WTC11 (cell line): Measurements from ENCODE around the gene TEX11. TPM values are rescaled to one million over a fixed set of nuclear protein-coding genes. Genes with fewer than 3 reads are reported as not detected.

Source experiments
- ATAC-seq: fragments of 200-7000 bp; cut with Tn5 transposase; 2 replicates; pipeline ENCODE4 v1.10.0; 2021; ENCODE audit warnings: mild to moderate bottlenecking, moderate library complexity
- CTCF ChIA-PET: fragments of 300-600 bp; sonication (Branson Sonifier 250); formaldehyde crosslinking; loops from one replicate; lab custom pipeline; 2021; ENCODE audit warnings: antibody characterized with exemption; lab: Charles Lee
- POLR2A ChIA-PET: fragments of 350-600 bp; sonication (Branson Sonifier 250); formaldehyde crosslinking; loops from one replicate; lab custom pipeline; 2021; ENCODE audit warnings: antibody characterized with exemption; lab: Charles Lee
- DNase-seq: peaks from one replicate; pipeline ENCODE4 v3.0.0; 2021; ENCODE audit warnings: low spot score
- H3K27ac Mint-ChIP-seq: 2 replicates; pipeline ENCODE4 v1.8.0; 2021; ENCODE audit warnings: mixed read lengths
- H3K27me3 Mint-ChIP-seq: 2 replicates; pipeline ENCODE4 v1.8.0; 2021; ENCODE audit warnings: low read depth, mild to moderate bottlenecking, moderate library complexity, mixed read lengths
- H3K36me3 Mint-ChIP-seq: 2 replicates; pipeline ENCODE4 v1.8.0; 2021; ENCODE audit warnings: mixed read lengths
- H3K4me1 Mint-ChIP-seq: 2 replicates; pipeline ENCODE4 v1.8.0; 2022; ENCODE audit warnings: mixed read lengths
- H3K4me3 Mint-ChIP-seq: 2 replicates; pipeline ENCODE4 v1.8.0; 2021; ENCODE audit warnings: mild to moderate bottlenecking, moderate library complexity, mixed read lengths
- H3K9me3 Mint-ChIP-seq: 2 replicates; pipeline ENCODE4 v1.8.0; 2021; ENCODE audit warnings: mixed read lengths
- CREB1 ChIP-seq: sonication (generic); formaldehyde crosslinking; IDR thresholded peaks from 2 replicates; pipeline ENCODE4 v1.8.0; 2023; ENCODE audit warnings: mild to moderate bottlenecking, missing genetic modification reagents
- FOXJ3 ChIP-seq: sonication (generic); formaldehyde crosslinking; IDR thresholded peaks from 2 replicates; pipeline ENCODE4 v1.9.0; 2021; ENCODE audit warnings: missing genetic modification reagents, mild to moderate bottlenecking, borderline replicate concordance
- FOXK1 ChIP-seq: sonication (generic); formaldehyde crosslinking; IDR thresholded peaks from 2 replicates; pipeline ENCODE4 v1.8.0; 2022; ENCODE audit warnings: mild to moderate bottlenecking, moderate library complexity, missing genetic modification reagents
- GTF2I ChIP-seq: fragments of 250-450 bp; sonication (Bioruptor Pico); conservative IDR thresholded peaks from 2 replicates; pipeline ENCODE4 v1.4.0; 2021; ENCODE audit warnings: mild to moderate bottlenecking
- MXD4 ChIP-seq: fragments of 250-450 bp; sonication (Bioruptor Pico); IDR thresholded peaks from 2 replicates; pipeline ENCODE4 v1.8.0; 2021; ENCODE audit warnings: mild to moderate bottlenecking, moderate library complexity, borderline replicate concordance
- NFYB ChIP-seq: sonication (generic); formaldehyde crosslinking; conservative IDR thresholded peaks from 2 replicates; pipeline ENCODE4 v1.8.0; 2022; ENCODE audit warnings: low read depth, missing genetic modification reagents
- NR2C2 ChIP-seq: sonication (generic); formaldehyde crosslinking; IDR thresholded peaks from 2 replicates; pipeline ENCODE4 v1.8.0; 2022; ENCODE audit warnings: mild to moderate bottlenecking, missing genetic modification reagents
- NR3C1 ChIP-seq: sonication (generic); formaldehyde crosslinking; conservative IDR thresholded peaks from 2 replicates; pipeline ENCODE4 v1.8.1; 2023; ENCODE audit warnings: low read depth, mild to moderate bottlenecking, missing genetic modification reagents
- SMAD4 ChIP-seq: sonication (generic); formaldehyde crosslinking; IDR thresholded peaks from 2 replicates; pipeline ENCODE4 v1.8.0; 2022; ENCODE audit warnings: mild to moderate bottlenecking, missing genetic modification reagents
- TEAD4 ChIP-seq: sonication (generic); formaldehyde crosslinking; IDR thresholded peaks from 2 replicates; pipeline ENCODE4 v1.8.0; 2022; ENCODE audit warnings: mild to moderate bottlenecking, missing genetic modification reagents
- ZNF138 ChIP-seq: sonication (generic); formaldehyde crosslinking; conservative IDR thresholded peaks from 2 replicates; pipeline ENCODE4 v1.8.1; 2022; ENCODE audit warnings: mild to moderate bottlenecking, moderate library complexity, missing genetic modification reagents
- ZNF232 ChIP-seq: sonication (generic); formaldehyde crosslinking; IDR thresholded peaks from 2 replicates; pipeline ENCODE4 v1.8.0; 2022; ENCODE audit warnings: mild to moderate bottlenecking, missing genetic modification reagents
- ZNF671 ChIP-seq: fragments of 250-450 bp; sonication (Bioruptor Pico); IDR thresholded peaks from 2 replicates; pipeline ENCODE4 v1.8.0; 2021; ENCODE audit warnings: mild to moderate bottlenecking
- total RNA-seq: library from RNA; stranded (reverse); gene quantifications from 3 replicates; pipeline ENCODE4 v1.2.3, GENCODE V29; 2021
- TF ChIP-seq, protein P1 (sequence below): sonication (generic); formaldehyde crosslinking; IDR thresholded peaks from 2 replicates; pipeline ENCODE4 v1.8.0; 2022; ENCODE audit warnings: mild to moderate bottlenecking, missing genetic modification reagents
- TF ChIP-seq, protein P2 (sequence below): sonication (generic); formaldehyde crosslinking; IDR thresholded peaks from 2 replicates; pipeline ENCODE4 v1.8.0; 2022; ENCODE audit warnings: missing genetic modification reagents
- TF ChIP-seq, protein P3 (sequence below): sonication (generic); formaldehyde crosslinking; IDR thresholded peaks from 2 replicates; pipeline ENCODE4 v1.8.0; 2023; ENCODE audit warnings: mild to moderate bottlenecking, missing genetic modification reagents
- TF ChIP-seq, protein P4 (sequence below): sonication (generic); formaldehyde crosslinking; IDR thresholded peaks from 2 replicates; pipeline ENCODE4 v1.8.0; 2023; ENCODE audit warnings: missing genetic modification reagents, mild to moderate bottlenecking, borderline replicate concordance
- TF ChIP-seq, protein P5 (sequence below): sonication (generic); formaldehyde crosslinking; IDR thresholded peaks from 2 replicates; pipeline ENCODE4 v1.8.1; 2023; ENCODE audit warnings: mild to moderate bottlenecking, missing genetic modification reagents, moderate library complexity
- TF ChIP-seq, protein P6 (sequence below): fragments of 250-450 bp; sonication (Bioruptor Pico); IDR thresholded peaks from 2 replicates; pipeline ENCODE4 v1.9.0; 2021; ENCODE audit warnings: mild to moderate bottlenecking
- TF ChIP-seq, protein P7 (sequence below): sonication (generic); formaldehyde crosslinking; IDR thresholded peaks from 2 replicates; pipeline ENCODE4 v1.8.1; 2023; ENCODE audit warnings: mild to moderate bottlenecking, moderate library complexity, missing genetic modification reagents

TEX11 gene
- total RNA-seq, 1 experiment from 2014 or later = 0.31 TPM

DNA sequence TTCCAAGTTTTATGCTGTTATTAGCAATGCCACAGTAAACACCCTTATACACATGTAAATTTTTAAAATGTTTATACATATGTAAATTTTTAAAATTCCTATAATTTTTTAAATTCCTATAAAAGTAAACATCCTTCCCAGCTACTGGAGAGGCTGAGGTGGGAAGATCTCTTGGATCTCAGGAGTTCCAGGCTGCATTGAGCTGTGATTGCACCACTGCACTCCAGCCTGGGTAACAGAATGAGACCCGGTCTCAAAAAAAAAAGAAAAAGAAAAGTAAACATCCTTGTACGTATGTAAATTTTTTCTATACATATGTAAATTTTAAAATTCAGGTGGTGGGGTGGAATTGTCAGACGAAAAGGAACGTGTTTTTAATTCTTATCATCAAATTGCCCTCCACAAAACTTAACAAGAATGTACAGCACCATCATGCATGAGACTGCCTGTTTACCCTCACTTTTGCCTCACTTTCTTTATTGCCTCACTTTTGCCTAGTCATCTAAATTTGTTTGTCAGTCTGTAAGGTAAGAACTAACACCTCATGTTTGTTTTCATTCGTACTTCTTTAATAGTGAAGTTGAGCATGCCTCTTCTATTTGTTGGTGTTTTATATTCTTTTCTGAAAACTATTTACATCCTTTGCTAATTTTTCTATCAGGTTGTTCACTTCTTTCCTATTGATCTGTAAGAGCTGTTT is 14.4 kb upstream of the TEX11 start (continued):
- TF ChIP-seq, protein P1, sequence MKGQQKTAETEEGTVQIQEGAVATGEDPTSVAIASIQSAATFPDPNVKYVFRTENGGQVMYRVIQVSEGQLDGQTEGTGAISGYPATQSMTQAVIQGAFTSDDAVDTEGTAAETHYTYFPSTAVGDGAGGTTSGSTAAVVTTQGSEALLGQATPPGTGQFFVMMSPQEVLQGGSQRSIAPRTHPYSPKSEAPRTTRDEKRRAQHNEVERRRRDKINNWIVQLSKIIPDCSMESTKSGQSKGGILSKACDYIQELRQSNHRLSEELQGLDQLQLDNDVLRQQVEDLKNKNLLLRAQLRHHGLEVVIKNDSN (CRISPR knock-in tag) = no peak

DNA sequence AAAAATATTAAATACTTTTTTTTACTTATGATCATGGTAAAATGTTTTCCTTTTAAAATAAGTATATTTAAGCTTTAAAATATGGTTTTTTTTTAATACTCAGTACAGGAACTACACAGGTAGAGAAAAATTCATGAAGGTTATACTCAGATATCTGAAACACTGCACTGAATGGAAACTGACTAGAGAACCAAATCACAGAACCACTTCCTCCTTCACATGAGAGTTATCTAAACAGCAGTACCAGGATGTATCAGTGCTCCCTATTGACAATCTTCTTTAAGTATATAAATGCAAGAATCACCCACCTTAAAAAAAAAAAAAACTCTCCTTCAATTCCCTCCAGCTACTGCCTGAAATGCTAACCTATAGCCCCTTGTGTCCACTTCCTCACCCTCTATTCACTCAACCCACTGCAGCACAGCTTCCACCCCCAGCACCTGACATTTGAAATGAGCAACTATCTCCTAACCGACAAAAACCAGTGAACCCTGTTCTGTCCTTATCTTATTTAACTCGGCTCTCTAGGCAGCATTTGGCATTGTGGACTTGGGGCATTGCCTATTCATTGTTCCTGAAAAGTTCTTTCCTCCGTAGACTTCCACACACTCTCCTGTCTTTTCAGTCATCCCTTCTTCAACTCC is 13.3 kb upstream of the TEX11 start:
- no peak for DNase-seq
- H3K4me3 Mint-ChIP-seq = peak overlapping the region; percentile 51
- TF ChIP-seq, protein P2, sequence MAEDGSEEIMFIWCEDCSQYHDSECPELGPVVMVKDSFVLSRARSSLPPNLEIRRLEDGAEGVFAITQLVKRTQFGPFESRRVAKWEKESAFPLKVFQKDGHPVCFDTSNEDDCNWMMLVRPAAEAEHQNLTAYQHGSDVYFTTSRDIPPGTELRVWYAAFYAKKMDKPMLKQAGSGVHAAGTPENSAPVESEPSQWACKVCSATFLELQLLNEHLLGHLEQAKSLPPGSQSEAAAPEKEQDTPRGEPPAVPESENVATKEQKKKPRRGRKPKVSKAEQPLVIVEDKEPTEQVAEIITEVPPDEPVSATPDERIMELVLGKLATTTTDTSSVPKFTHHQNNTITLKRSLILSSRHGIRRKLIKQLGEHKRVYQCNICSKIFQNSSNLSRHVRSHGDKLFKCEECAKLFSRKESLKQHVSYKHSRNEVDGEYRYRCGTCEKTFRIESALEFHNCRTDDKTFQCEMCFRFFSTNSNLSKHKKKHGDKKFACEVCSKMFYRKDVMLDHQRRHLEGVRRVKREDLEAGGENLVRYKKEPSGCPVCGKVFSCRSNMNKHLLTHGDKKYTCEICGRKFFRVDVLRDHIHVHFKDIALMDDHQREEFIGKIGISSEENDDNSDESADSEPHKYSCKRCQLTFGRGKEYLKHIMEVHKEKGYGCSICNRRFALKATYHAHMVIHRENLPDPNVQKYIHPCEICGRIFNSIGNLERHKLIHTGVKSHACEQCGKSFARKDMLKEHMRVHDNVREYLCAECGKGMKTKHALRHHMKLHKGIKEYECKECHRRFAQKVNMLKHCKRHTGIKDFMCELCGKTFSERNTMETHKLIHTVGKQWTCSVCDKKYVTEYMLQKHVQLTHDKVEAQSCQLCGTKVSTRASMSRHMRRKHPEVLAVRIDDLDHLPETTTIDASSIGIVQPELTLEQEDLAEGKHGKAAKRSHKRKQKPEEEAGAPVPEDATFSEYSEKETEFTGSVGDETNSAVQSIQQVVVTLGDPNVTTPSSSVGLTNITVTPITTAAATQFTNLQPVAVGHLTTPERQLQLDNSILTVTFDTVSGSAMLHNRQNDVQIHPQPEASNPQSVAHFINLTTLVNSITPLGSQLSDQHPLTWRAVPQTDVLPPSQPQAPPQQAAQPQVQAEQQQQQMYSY (CRISPR knock-in tag) = no peak
- TF ChIP-seq ZNF138 (CRISPR knock-in tag) (no peak), TEAD4 (CRISPR knock-in tag) (no peak), MXD4 (CRISPR knock-in tag) (no peak), FOXK1 (CRISPR knock-in tag) (no peak), ZNF671 (CRISPR knock-in tag) (no peak), ZNF232 (no peak), GTF2I (no peak), NR2C2 (CRISPR knock-in tag) (no peak), SMAD4 (CRISPR knock-in tag) (no peak), FOXJ3 (CRISPR knock-in tag) (no peak), NFYB (no peak), NR3C1 (CRISPR knock-in tag) (no peak), CREB1 (CRISPR knock-in tag) (no peak)
- TF ChIP-seq, protein P3, sequence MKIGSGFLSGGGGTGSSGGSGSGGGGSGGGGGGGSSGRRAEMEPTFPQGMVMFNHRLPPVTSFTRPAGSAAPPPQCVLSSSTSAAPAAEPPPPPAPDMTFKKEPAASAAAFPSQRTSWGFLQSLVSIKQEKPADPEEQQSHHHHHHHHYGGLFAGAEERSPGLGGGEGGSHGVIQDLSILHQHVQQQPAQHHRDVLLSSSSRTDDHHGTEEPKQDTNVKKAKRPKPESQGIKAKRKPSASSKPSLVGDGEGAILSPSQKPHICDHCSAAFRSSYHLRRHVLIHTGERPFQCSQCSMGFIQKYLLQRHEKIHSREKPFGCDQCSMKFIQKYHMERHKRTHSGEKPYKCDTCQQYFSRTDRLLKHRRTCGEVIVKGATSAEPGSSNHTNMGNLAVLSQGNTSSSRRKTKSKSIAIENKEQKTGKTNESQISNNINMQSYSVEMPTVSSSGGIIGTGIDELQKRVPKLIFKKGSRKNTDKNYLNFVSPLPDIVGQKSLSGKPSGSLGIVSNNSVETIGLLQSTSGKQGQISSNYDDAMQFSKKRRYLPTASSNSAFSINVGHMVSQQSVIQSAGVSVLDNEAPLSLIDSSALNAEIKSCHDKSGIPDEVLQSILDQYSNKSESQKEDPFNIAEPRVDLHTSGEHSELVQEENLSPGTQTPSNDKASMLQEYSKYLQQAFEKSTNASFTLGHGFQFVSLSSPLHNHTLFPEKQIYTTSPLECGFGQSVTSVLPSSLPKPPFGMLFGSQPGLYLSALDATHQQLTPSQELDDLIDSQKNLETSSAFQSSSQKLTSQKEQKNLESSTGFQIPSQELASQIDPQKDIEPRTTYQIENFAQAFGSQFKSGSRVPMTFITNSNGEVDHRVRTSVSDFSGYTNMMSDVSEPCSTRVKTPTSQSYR (CRISPR knock-in tag) = no peak
- TF ChIP-seq, protein P4, sequence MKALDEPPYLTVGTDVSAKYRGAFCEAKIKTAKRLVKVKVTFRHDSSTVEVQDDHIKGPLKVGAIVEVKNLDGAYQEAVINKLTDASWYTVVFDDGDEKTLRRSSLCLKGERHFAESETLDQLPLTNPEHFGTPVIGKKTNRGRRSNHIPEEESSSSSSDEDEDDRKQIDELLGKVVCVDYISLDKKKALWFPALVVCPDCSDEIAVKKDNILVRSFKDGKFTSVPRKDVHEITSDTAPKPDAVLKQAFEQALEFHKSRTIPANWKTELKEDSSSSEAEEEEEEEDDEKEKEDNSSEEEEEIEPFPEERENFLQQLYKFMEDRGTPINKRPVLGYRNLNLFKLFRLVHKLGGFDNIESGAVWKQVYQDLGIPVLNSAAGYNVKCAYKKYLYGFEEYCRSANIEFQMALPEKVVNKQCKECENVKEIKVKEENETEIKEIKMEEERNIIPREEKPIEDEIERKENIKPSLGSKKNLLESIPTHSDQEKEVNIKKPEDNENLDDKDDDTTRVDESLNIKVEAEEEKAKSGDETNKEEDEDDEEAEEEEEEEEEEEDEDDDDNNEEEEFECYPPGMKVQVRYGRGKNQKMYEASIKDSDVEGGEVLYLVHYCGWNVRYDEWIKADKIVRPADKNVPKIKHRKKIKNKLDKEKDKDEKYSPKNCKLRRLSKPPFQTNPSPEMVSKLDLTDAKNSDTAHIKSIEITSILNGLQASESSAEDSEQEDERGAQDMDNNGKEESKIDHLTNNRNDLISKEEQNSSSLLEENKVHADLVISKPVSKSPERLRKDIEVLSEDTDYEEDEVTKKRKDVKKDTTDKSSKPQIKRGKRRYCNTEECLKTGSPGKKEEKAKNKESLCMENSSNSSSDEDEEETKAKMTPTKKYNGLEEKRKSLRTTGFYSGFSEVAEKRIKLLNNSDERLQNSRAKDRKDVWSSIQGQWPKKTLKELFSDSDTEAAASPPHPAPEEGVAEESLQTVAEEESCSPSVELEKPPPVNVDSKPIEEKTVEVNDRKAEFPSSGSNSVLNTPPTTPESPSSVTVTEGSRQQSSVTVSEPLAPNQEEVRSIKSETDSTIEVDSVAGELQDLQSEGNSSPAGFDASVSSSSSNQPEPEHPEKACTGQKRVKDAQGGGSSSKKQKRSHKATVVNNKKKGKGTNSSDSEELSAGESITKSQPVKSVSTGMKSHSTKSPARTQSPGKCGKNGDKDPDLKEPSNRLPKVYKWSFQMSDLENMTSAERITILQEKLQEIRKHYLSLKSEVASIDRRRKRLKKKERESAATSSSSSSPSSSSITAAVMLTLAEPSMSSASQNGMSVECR (CRISPR knock-in tag) = no peak
- TF ChIP-seq, protein P5, sequence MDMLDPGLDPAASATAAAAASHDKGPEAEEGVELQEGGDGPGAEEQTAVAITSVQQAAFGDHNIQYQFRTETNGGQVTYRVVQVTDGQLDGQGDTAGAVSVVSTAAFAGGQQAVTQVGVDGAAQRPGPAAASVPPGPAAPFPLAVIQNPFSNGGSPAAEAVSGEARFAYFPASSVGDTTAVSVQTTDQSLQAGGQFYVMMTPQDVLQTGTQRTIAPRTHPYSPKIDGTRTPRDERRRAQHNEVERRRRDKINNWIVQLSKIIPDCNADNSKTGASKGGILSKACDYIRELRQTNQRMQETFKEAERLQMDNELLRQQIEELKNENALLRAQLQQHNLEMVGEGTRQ = no peak
- TF ChIP-seq, protein P6, sequence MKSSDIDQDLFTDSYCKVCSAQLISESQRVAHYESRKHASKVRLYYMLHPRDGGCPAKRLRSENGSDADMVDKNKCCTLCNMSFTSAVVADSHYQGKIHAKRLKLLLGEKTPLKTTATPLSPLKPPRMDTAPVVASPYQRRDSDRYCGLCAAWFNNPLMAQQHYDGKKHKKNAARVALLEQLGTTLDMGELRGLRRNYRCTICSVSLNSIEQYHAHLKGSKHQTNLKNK (CRISPR knock-in tag) = no peak
- TF ChIP-seq, protein P7, sequence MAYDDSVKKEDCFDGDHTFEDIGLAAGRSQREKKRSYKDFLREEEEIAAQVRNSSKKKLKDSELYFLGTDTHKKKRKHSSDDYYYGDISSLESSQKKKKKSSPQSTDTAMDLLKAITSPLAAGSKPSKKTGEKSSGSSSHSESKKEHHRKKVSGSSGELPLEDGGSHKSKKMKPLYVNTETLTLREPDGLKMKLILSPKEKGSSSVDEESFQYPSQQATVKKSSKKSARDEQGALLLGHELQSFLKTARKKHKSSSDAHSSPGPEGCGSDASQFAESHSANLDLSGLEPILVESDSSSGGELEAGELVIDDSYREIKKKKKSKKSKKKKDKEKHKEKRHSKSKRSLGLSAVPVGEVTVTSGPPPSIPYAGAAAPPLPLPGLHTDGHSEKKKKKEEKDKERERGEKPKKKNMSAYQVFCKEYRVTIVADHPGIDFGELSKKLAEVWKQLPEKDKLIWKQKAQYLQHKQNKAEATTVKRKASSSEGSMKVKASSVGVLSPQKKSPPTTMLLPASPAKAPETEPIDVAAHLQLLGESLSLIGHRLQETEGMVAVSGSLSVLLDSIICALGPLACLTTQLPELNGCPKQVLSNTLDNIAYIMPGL (CRISPR knock-in tag) = no peak
- peaks cover 46% of the 10 kb centered on the region for H3K4me1 Mint-ChIP-seq
- peaks cover 24% of the 10 kb centered on the region for H3K36me3 Mint-ChIP-seq
- POLR2A ChIA-PET = no interaction called here
- no peak for ATAC-seq
- CTCF ChIA-PET = no interaction called here
- no peaks in the 10 kb centered on the region for H3K27me3 Mint-ChIP-seq
- H3K27ac Mint-ChIP-seq = peak overlapping the region; percentile 97
- H3K9me3 Mint-ChIP-seq = peaks cover 5% of the 10 kb centered on the region; the same call in 1 of the 2 replicates
